H1 (cell line): Measurements from ENCODE around the gene CTNNA3. TPM values are rescaled to one million over a fixed set of nuclear protein-coding genes. Genes with fewer than 3 reads are reported as not detected.

ENCODE experiments used
- EP300 ChIP-seq, 2 experiments: IDR thresholded peaks; 1 replicate in 1 of 2; 2 replicates in 1 of 2; pipeline ENCODE4 v1.6.1; 2011 to 2012; ENCODE audit warnings: low read depth in 2 of 2, low read length in 2 of 2, mild to moderate bottlenecking in 2 of 2, borderline replicate concordance in 1 of 2, inconsistent platforms in 1 of 2, moderate library complexity in 1 of 2
- EZH2 ChIP-seq: fragments of 200-600 bp; sonication (generic); IDR thresholded peaks from 2 replicates; pipeline ENCODE4 v1.7.1; 2012; ENCODE audit warnings: low read depth, mild to moderate bottlenecking, moderate library complexity, low read length, inconsistent platforms; ENCODE audit not compliant: severe bottlenecking
- HDAC2 ChIP-seq, 2 experiments: fragments of 300-600 bp in 1 of 2; sonication (generic) in 1 of 2; IDR thresholded peaks; 2 replicates each; pipeline ENCODE4 v1.6.1; 2011 to 2012; ENCODE audit warnings: low read depth in 2 of 2, low read length in 2 of 2, mild to moderate bottlenecking in 2 of 2, moderate library complexity in 2 of 2, borderline replicate concordance in 1 of 2, inconsistent platforms in 1 of 2
- KDM4A ChIP-seq: IDR thresholded peaks from one replicate; pipeline ENCODE4 v1.7.1; 2012; ENCODE audit warnings: low read depth, mild to moderate bottlenecking, moderate library complexity, low read length, inconsistent platforms; ENCODE audit not compliant: severe bottlenecking
- MAX ChIP-seq: IDR thresholded peaks from 2 replicates; pipeline ENCODE4 v1.6.1; 2012; ENCODE audit warnings: inconsistent platforms
- NRF1 ChIP-seq: IDR thresholded peaks from 2 replicates; pipeline ENCODE4 v1.6.1; 2011; ENCODE audit warnings: mild to moderate bottlenecking, low read depth, low read length, improper control_type of control experiment
- POLR2A ChIP-seq, 2 experiments: IDR thresholded peaks; 1 replicate in 1 of 2; 2 replicates in 1 of 2; pipeline ENCODE4 v1.6.1; 2011; ENCODE audit warnings: low read depth in 2 of 2, low read length in 2 of 2, mild to moderate bottlenecking in 2 of 2; ENCODE audit errors: control extremely low read depth in 1 of 2
- POLR2AphosphoS5 ChIP-seq: IDR thresholded peaks from 2 replicates; pipeline ENCODE4 v1.6.1; 2011; ENCODE audit warnings: low read depth, low read length
- RNF2 ChIP-seq: fragments of 200-900, 300-1000 bp; sonication (generic); IDR thresholded peaks from 2 replicates; pipeline ENCODE4 v1.7.1; 2016; ENCODE audit warnings: borderline replicate concordance, low read depth, mild to moderate bottlenecking, antibody characterized with exemption, low read length; ENCODE audit not compliant: poor library complexity, severe bottlenecking; ENCODE audit errors: missing control alignments
- RXRA ChIP-seq: IDR thresholded peaks from 2 replicates; pipeline ENCODE4 v1.6.1; 2011; ENCODE audit warnings: low read depth, mild to moderate bottlenecking, low read length, moderate library complexity; ENCODE audit not compliant: insufficient read depth
- SRF ChIP-seq: IDR thresholded peaks from 2 replicates; pipeline ENCODE4 v1.6.1; 2011; ENCODE audit warnings: mild to moderate bottlenecking, low read depth, low read length, moderate library complexity
- TAF1 ChIP-seq: IDR thresholded peaks from 2 replicates; pipeline ENCODE4 v1.6.1; 2011; ENCODE audit warnings: mild to moderate bottlenecking, low read depth, low read length
- YY1 ChIP-seq: IDR thresholded peaks from 2 replicates; pipeline ENCODE4 v1.6.1; 2011; ENCODE audit warnings: low read depth, mild to moderate bottlenecking, low read length
- polyA plus RNA-seq, 7 experiments: library from polyadenylated mRNA; depleted of rRNA in 3 of 7; stranded (reverse) in 5 of 7; unstranded in 2 of 7; fragments of >200 nt in 5 of 7; fragments of 200-250 nt in 2 of 7; gene quantifications; 1 replicate in 5 of 7; 2 replicates in 1 of 7; 4 replicates in 1 of 7; pipeline versions ENCODE4 v1.2.1 to v1.2.3, GENCODE V29; 2011 to 2013; ENCODE audit warnings: missing spikeins in 2 of 7, mixed read lengths in 2 of 7
- total RNA-seq: library from RNA; stranded (reverse); fragmentation: NEBNext Ultra II Directional; extraction: Animal tissue kit (Norgen Biotek cat#: 25700); gene quantifications from 2 replicates; pipeline ENCODE4 v1.2.1, GENCODE V29; 2021

CTNNA3 gene
- total and polyA plus RNA-seq, 2 of the 8 experiments (the other 6 are each of a cell fraction or from before 2014, with no cell fraction given): 1.3 to 1.5 TPM

- TF ChIP-seq EP300 (IDR thresholded peaks at IDR 0.05; ENCODE audit: borderline replicate concordance in 1 of 2, low read depth in 2 of 2, low read length in 2 of 2) (no peak), NRF1 (no peak), MAX (no peak), HDAC2 (IDR thresholded peaks at IDR 0.05; ENCODE audit: borderline replicate concordance in 1 of 2, low read depth in 2 of 2, low read length in 2 of 2) (no peak), EZH2 (no peak), RXRA (no peak), POLR2A (IDR thresholded peaks at IDR 0.05; ENCODE audit: control extremely low read depth in 1 of 2, low read depth in 2 of 2, low read length in 2 of 2) (peak in 1 of 2 experiments; percentile 25; a peak in 1 of 3 replicates), POLR2AphosphoS5 (peak; percentile 37; the same call in 1 of the 2 replicates), YY1 (no peak), TAF1 (peak; percentile 49; the same call in 1 of the 2 replicates), KDM4A (no peak), RNF2 (no peak), SRF (no peak)
Observed at GRCh38 chr10:67280405-67280804, 415.6 kb downstream of the CTNNA3 start (continued).
